Kidney (tissue), 14 donors: Measurements from ENCODE around the gene ATP2C2. TPM values are rescaled to one million over a fixed set of nuclear protein-coding genes. Genes with fewer than 3 reads are reported as not detected.

Experiments
- DNase-seq, 5 donors: peaks; one replicate each; pipeline ENCODE4 v3.0.0-alpha.2; 2013 to 2020
- FAIRE-seq: peaks from 2 replicates; lab custom pipeline; 2012; peaks lifted over from hg19 to GRCh38; lab: Jason Lieb, UNC
- H3K27ac ChIP-seq, 2 donors: one replicate each; pipeline ENCODE4 v1.7.0; 2013; ENCODE audit warnings: low read depth in 2 of 2, low read length in 2 of 2, inconsistent platforms in 1 of 2
- H3K27me3 ChIP-seq: one replicate; pipeline ENCODE4 v1.7.1; 2013; ENCODE audit warnings: low read length, inconsistent platforms; ENCODE audit not compliant: control insufficient read depth, insufficient read depth
- H3K36me3 ChIP-seq, 3 donors: one replicate each; pipeline versions ENCODE4 v1.7.0 to v1.7.1; 2013; ENCODE audit warnings: low read length in 3 of 3, control low read depth in 1 of 3, inconsistent platforms in 1 of 3; ENCODE audit not compliant: insufficient read depth in 3 of 3, control insufficient read depth in 2 of 3
- H3K4me1 ChIP-seq, 3 donors: one replicate each; pipeline versions ENCODE4 v1.7.0 to v1.7.1; 2013; ENCODE audit warnings: low read length in 3 of 3, inconsistent platforms in 1 of 3, low read depth in 1 of 3; ENCODE audit not compliant: control insufficient read depth in 2 of 3, insufficient read depth in 2 of 3
- H3K4me3 ChIP-seq, 3 donors: one replicate each; pipeline versions ENCODE4 v1.7.0 to v1.8.1; 2013; ENCODE audit warnings: low read length in 3 of 3, control low read depth in 1 of 3, inconsistent platforms in 1 of 3
- H3K9ac ChIP-seq, 3 donors: one replicate each; pipeline versions ENCODE4 v1.7.0 to v1.7.1; 2013; ENCODE audit warnings: low read length in 3 of 3, control low read depth in 1 of 3, inconsistent platforms in 1 of 3
- H3K9me3 ChIP-seq, 3 donors: one replicate each; pipeline versions ENCODE4 v1.7.0 to v1.7.1; 2013; ENCODE audit warnings: low read length in 3 of 3, control low read depth in 1 of 3, inconsistent platforms in 1 of 3; ENCODE audit not compliant: control insufficient read depth in 2 of 3, insufficient read depth in 1 of 3
- intact Hi-C: fragments of 100-400 bp; cut with DNase I; formaldehyde crosslinking; loops from one replicate; pipeline ENCODE4 v1.11.1; 2022
- polyA plus RNA-seq: library from polyadenylated mRNA; stranded (reverse); fragments of 350-450 nt; fragmentation: Illumina TruSeq; extraction: RNeasy Lipid Tissue Mini Kit (QIAGEN cat#74804); gene quantifications from one replicate; pipeline ENCODE4 v1.2.3, GENCODE V29; 2014; ENCODE audit warnings: low read depth, low replicate concordance; ENCODE audit not compliant: insufficient read depth
- total RNA-seq: library from RNA; stranded (reverse); fragmentation: NEBNext Ultra II Directional; extraction: Animal tissue kit (Norgen Biotek cat#: 25700); gene quantifications from one replicate; pipeline ENCODE4 v1.2.1, GENCODE V29; 2021
- TF ChIP-seq, protein P1 (sequence below): IDR thresholded peaks from 3 replicates; pipeline ENCODE4 v1.5.1; 2012; ENCODE audit warnings: mild to moderate bottlenecking, moderate library complexity, borderline replicate concordance; ENCODE audit not compliant: insufficient read depth; ENCODE audit errors: extremely low read depth
- donor health status: control.
- donor health status: control.
- donor health status: control.
- donor health status: control.
- donor health status: control.
- donor health status: DM: yes; HTN: yes; CAD: no.
- donor health status: Normal renal cell carcinoma (clear cell type).

Gene ATP2C2
- total and polyA plus RNA-seq, 2 donors from 2014 or later: 2.2 to 2.6 TPM

DNA sequence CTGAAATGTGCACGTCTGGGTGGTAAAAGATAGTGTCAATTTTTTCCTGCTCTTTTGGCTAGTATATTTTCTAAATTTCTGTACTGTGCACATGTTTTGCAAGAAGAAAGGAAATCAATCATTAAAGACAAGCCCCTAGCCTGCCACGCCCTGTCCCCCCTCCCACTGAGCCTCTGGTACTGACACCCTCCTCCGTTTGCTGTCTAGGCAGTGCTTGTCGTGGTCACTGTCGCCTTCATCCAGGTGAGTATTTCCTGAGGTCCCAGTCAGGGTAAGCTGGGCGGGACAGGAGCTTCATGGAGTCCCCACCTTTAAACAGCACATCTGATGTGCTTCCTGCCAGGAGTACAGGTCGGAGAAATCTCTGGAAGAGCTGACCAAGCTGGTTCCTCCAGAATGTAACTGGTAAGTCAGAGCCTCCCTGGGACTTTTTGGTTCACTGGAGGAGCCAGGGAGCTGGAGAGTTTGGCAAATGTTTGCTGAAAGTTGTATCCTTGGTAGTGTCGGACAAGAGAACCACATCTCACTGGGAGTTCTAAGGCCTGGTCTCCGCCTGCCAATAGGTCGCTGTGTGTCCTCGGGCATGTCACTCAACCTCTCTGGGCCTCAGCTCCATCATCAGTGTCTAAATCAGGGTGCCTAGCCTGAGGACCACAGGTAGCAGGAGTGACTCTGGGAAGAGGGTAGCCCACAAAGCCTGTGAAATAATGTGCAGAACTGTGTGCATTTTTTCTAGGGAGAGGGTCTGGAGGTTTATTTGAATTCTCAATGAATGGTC lies 42.2 kb downstream of the ATP2C2 start:
- DNase-seq (no peak), FAIRE-seq (no peak)
- Histone ChIP-seq H3K27ac (no peak overlapping the region), H3K4me1 (peaks cover 0 to 4% (median 0%) of the 10 kb centered on the region in 3 donors), H3K9me3 (no peaks in the 10 kb centered on the region), H3K4me3 (no peak overlapping the region), H3K9ac (no peak overlapping the region), H3K36me3 (no peaks in the 10 kb centered on the region), H3K27me3 (no peaks in the 10 kb centered on the region)
- TF ChIP-seq, protein P1, sequence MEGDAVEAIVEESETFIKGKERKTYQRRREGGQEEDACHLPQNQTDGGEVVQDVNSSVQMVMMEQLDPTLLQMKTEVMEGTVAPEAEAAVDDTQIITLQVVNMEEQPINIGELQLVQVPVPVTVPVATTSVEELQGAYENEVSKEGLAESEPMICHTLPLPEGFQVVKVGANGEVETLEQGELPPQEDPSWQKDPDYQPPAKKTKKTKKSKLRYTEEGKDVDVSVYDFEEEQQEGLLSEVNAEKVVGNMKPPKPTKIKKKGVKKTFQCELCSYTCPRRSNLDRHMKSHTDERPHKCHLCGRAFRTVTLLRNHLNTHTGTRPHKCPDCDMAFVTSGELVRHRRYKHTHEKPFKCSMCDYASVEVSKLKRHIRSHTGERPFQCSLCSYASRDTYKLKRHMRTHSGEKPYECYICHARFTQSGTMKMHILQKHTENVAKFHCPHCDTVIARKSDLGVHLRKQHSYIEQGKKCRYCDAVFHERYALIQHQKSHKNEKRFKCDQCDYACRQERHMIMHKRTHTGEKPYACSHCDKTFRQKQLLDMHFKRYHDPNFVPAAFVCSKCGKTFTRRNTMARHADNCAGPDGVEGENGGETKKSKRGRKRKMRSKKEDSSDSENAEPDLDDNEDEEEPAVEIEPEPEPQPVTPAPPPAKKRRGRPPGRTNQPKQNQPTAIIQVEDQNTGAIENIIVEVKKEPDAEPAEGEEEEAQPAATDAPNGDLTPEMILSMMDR: no peak
- intact Hi-C loops: no loop called here

DNA sequence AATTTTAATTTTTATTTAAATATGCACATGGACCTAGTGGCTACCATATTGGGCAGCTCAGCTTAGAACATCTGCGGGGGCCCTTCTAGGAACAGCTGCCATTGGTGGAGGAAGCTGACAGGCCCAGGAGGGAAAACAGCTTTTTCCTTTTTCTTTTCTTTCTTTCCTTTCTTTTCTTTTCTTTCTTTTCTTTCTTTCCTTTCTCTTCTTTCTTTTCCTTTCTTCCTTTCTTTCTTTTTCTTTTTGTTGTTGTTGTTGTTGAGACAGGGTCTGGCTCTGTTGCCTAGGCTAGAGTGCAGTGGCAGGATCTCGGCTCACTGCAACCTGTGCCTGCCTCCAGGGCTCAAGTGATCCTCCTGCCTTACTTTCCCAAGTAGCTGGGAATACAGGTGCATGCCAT lies 43.4 kb downstream of the ATP2C2 start:
- intact Hi-C loops: no loop called here
- Histone ChIP-seq H3K4me1 (peaks cover 0 to 4% (median 0%) of the 10 kb centered on the region in 3 donors), H3K4me3 (no peak overlapping the region), H3K36me3 (no peaks in the 10 kb centered on the region), H3K9ac (no peak overlapping the region), H3K27me3 (no peaks in the 10 kb centered on the region), H3K9me3 (no peaks in the 10 kb centered on the region), H3K27ac (no peak overlapping the region)
- TF ChIP-seq, protein P1: no peak
- FAIRE-seq (no peak), DNase-seq (no peak)

DNA sequence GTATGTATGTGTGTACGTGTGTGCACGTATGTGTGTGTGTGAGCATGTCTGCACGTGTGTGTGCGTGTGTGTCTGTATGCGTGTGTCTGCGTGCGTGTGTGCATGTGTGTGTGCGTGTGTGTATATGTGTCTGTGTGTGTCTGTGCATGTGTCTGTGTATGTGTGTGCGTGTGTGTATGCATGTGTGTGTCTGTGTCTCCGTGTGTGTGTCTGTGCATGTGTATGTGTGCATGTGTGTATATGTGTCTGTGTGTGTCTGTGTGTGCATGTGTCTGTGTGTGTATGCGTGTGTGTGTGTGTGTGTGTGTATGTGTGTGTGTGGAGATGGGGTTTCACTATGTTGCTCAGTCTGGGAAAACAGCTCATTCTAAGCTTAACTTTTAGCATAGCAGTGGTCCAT lies 43.9 kb downstream of the ATP2C2 start:
- no peak for FAIRE-seq
- intact Hi-C loops: no loop called here

More for the DNA sequence above, 43.9 kb downstream of the ATP2C2 start:
- Histone ChIP-seq H3K27me3 (no peaks in the 10 kb centered on the region), H3K9ac (no peak overlapping the region), H3K27ac (no peak overlapping the region), H3K4me3 (no peak overlapping the region), H3K9me3 (no peaks in the 10 kb centered on the region), H3K4me1 (peaks cover 0 to 4% (median 0%) of the 10 kb centered on the region in 3 donors), H3K36me3 (no peaks in the 10 kb centered on the region)
- TF ChIP-seq, protein P1: no peak
- no peak for DNase-seq
